Esophagus muscularis mucosa (tissue), 4 donors: ENCODE results near the gene ZBTB48.

Source experiments
- CTCF ChIP-seq, 3 experiments: fragments of 200-600 bp in 2 of 3; fragments of 450-650 bp in 1 of 3; sonication (generic) in 2 of 3; IDR thresholded peaks; one replicate each; pipeline ENCODE4 v1.5.1; 2017 to 2019; ENCODE audit warnings: antibody characterized with exemption in 3 of 3, mild to moderate bottlenecking in 2 of 3, moderate library complexity in 1 of 3
- EP300 ChIP-seq: sonication (generic); formaldehyde crosslinking; IDR thresholded peaks from one replicate; pipeline ENCODE4 v1.6.1; 2017; ENCODE audit warnings: antibody characterized with exemption
- POLR2A ChIP-seq: fragments of 450-650 bp; IDR thresholded peaks from one replicate; pipeline ENCODE4 v1.6.1; 2017; ENCODE audit warnings: antibody characterized with exemption, moderate library complexity, mild to moderate bottlenecking, low read depth
- POLR2AphosphoS5 ChIP-seq, 2 donors: sonication (generic); formaldehyde crosslinking; IDR thresholded peaks; one replicate each; pipeline ENCODE4 v1.6.1; 2017; ENCODE audit warnings: antibody characterized with exemption in 2 of 2

- TF ChIP-seq CTCF (IDR thresholded peaks at IDR 0.05), result no peak
- no peak for TF ChIP-seq POLR2A
- TF ChIP-seq POLR2AphosphoS5 (IDR thresholded peaks at IDR 0.05), result no peak
- no peak for TF ChIP-seq EP300
Measured at GRCh38 chr1:6557597-6557996, 22.2 kb upstream of the ZBTB48 start.
